Fibroblast of villous mesenchyme (primary cell): ENCODE data around the gene RDH12. TPM values are rescaled to one million over a fixed set of nuclear protein-coding genes. Genes with fewer than 3 reads are reported as not detected.
"Not testable (repeated sequence)": the region's sequence is repeated elsewhere in the genome, so short reads cannot be mapped to it uniquely, and the experiment has no call there.

Source experiments
- DNase-seq: peaks from one replicate; pipeline ENCODE4 v3.0.0-alpha.2; 2010; ENCODE audit warnings: low read depth
- H3K4me3 ChIP-seq: 2 replicates; pipeline ENCODE4 v1.5.1; 2011; ENCODE audit warnings: low read depth, mild to moderate bottlenecking, low read length
- CTCF ChIP-seq: IDR thresholded peaks from 2 replicates; pipeline ENCODE4 v1.5.1; 2012; ENCODE audit warnings: low read depth, mild to moderate bottlenecking, low read length; ENCODE audit not compliant: insufficient read depth
- total RNA-seq: library from RNA; depleted of rRNA; stranded (reverse); fragments of >200 nt; gene quantifications from 2 replicates; pipeline ENCODE4 v1.2.3, GENCODE V29; 2012

The RDH12 gene
- total RNA-seq, result under 0.01 TPM in 1 of 2 replicates, not detected in the other

GRCh38 chr14:67701492-67701891 is at the start of gene RDH12:
Gene RDH12, plus strand, starts transcription at chr14:67701886. Its CDS starts 20,757 bp downstream, at chr14:67722643.
- H3K4me3 ChIP-seq, DNase-seq: not testable (repeated sequence)

DNA sequence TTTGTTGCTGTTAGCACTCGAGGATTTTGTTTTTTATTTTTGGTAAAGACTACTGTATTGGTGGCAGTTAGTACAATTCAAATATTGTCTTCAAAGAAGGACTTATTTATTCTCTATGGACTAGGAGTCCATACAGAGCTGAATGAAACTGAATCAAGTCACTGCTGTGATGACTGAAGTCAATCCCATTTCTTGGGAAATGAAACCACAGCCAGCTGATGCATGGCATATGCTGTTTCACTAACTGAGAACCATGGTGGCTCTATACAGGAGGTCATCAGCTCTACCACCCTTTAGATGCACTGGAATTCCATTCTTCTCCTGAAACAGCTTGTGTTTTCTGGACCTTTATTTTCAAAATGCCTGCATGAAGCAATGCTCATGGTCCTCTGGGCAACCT is 49.5 kb upstream of the RDH12 start:
- TF ChIP-seq CTCF, result no peak
- no peak overlapping the region for H3K4me3 ChIP-seq
- DNase-seq, result no peak

DNA sequence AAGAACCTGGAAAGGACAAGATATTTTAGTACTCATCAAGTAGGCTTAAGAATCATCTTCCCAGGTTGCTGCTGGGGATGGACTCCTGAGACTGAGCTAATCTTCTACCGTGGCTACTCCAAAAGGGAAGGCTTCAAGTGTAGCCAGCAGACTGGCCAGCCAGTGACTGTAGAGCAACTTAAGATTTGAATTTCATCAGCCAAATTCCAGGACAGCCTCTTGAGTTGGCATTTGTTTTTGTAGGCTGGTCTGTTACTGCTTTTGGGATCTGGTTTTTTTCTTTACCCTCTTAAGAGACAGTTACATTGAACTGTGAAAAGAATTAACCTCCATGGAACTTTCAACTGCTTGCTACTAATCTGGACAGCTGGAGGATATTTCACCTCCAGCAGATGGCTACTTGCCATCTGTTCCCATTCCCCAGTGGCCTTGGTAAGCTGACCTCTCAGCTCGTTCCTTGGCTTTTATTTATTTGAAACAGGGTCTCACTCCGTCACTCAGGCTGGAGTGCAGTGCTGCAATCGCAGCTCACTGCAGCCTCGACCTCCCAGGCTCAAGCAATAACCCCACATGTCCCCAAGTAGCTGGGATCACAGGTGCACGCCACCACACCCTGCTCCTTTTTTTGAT is 47.9 kb upstream of the RDH12 start:
- peak; percentile 74 for DNase-seq
- TF ChIP-seq CTCF, result no peak
- H3K4me3 ChIP-seq, result no peak overlapping the region

GRCh38 chr14:67663633-67664032 is 38.1 kb upstream of the RDH12 start:
- DNase-seq, result no peak
- no peak for TF ChIP-seq CTCF
- H3K4me3 ChIP-seq, result no peak overlapping the region

GRCh38 chr14:67665868-67666267 is 35.8 kb upstream of the RDH12 start:
- DNase-seq, result peak; percentile 56
- no peak for TF ChIP-seq CTCF
- H3K4me3 ChIP-seq, result no peak overlapping the region

DNA sequence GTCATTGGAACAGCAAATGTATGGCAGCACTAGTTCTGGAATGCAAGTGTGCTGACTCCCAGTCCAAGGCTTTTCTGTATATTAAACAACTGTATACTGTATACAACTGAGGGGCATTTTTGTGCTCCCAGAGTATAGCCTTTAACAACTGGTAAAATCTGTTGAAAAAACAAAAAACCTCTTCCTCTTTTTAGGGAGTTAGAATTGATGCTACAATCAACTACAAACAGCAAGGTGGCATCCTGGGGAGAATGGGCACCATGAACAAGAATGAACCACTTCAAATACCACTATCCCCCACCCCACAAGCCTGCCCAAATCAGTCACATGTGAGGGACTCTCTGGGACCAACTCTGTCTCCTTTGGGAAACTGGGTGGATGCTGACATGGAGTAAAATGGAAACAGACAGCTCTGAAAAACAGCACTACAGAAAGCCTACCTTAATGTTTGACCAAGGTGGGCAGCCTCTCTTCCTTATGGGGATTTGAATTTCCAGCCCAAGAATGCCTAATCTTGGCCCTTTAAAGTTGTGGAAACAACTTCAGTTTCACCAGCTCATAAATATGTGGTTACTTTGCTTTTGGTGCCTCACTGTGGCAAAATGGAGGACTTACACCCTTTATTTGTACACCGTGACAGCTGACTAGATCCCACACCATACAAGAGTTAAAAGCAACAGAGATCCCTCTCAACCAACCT is 34.8 kb upstream of the RDH12 start:
- TF ChIP-seq CTCF, result peak; percentile 77
- DNase-seq, result peak; percentile 79
- H3K4me3 ChIP-seq, result no peak overlapping the region

DNA sequence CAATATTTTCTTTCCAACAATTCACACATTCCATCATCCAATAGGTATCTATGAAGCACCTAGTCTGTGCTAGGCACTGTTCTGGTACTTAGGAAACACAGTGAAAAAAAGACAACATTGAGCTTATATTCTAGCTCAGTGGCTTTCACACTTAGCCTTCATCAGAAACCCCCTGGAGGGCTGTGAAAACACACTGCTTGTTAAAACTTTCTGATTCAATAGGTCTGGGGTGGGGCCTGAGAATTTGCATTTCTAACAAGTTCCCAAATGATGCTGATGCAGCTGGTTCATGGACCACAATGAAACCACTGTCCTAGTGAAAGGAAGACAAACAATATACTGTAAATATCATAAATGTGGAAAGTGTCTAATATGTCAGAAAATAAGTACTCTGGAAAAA is 33.1 kb upstream of the RDH12 start:
- TF ChIP-seq CTCF, result no peak
- H3K4me3 ChIP-seq, result no peak overlapping the region
- DNase-seq, result no peak
